Measurements from ENCODE around the gene METAP1D. TPM values are rescaled to one million over a fixed set of nuclear protein-coding genes. Genes with fewer than 3 reads are reported as not detected.

Gene METAP1D
- total RNA-seq, 1 experiment from 2014 or later, result 15.8 TPM

DNA sequence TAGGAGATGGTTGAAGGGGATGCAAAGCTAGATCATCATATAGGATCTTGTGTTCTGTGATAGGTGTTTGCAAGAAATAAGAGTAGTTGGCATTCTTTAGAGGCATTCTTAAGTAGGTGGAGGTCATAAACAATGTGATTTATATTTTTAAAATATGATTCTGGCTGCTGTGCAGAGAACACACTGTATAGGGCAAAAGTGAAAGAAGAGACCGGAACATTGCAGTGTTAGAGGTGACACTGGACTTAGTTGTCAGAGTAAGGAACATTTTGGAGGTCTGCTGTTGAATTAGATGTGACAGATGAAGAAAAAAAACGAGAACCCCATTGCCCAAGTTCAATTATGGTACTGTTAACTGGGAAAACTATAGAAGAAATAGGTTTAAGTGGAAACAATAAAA is 39.8 kb upstream of the METAP1D start:
- POLR2A ChIA-PET, result no interaction called here
- CTCF ChIA-PET, result no interaction called here
- intact Hi-C loops (cut with micrococcal nuclease), result no loop called here

DNA sequence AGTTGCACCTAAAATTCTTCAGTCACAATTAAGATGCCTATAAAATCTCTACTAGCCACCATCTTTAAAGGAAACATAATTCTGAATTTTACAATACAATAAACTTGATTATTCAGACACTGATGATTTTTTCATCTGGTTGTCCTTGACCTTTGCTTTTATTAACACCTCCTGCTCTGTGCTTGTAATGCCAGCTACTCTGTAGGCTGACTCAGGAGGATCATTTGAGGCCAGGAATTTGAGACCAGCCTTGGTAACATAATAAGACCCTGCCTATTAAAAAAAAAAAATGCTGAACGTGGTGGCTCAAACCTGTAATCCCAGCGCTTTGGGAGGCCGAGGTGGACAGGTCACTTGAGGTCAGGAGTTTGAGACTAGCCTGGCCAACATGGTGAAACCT is 39.2 kb upstream of the METAP1D start:
- no peak overlapping the region for H3K9ac ChIP-seq (ENCODE audit: low read length)
- H3K4me1 ChIP-seq (ENCODE audit: control insufficient read depth in 1 of 2, insufficient read depth in 2 of 2, low read length in 2 of 2), result peaks cover 0 to 9% of the 10 kb centered on the region in 2 experiments; a peak in 1 of 4 replicates
- no peaks in the 10 kb centered on the region for H3K9me3 ChIP-seq (ENCODE audit: control insufficient read depth in 1 of 2, insufficient read depth in 1 of 2, low read depth in 1 of 2, low read length in 2 of 2)
- peaks cover 4% of the 10 kb centered on the region; the same call in 1 of the 2 replicates for H4K20me1 ChIP-seq (ENCODE audit: insufficient read depth)
- no peak overlapping the region for H3K4me2 ChIP-seq (ENCODE audit: low read length)
- ChIA-PET RAD21 (ENCODE audit: low non-redundant PET in 1 of 2, low total read pairs in 2 of 2, uncharacterized antibody in 2 of 2, unreplicated experiment in 2 of 2) (no interaction called here), CTCF (no interaction called here), POLR2A (no interaction called here)
- DNase-seq (ENCODE audit: low read depth, low spot score) (no peak), ATAC-seq (no peak)
- no peak overlapping the region for H3K4me3 ChIP-seq (replicated peaks in 1 of 2; ENCODE audit: low read depth in 1 of 2, low read length in 2 of 2)
- BruUV-seq (replicated peaks), result no TSS peak
- no peaks in the 10 kb centered on the region for H3K36me3 ChIP-seq (ENCODE audit: control insufficient read depth in 1 of 2, insufficient read depth in 2 of 2, low read length in 2 of 2)
- no peaks in the 10 kb centered on the region for H3K27me3 ChIP-seq (ENCODE audit: insufficient read depth, low read length)
- no peak overlapping the region for H3K27ac ChIP-seq (ENCODE audit: low read depth, low read length)
- intact Hi-C loops (cut with micrococcal nuclease), result no loop called here
- peaks cover 23% of the 10 kb centered on the region for H3K79me2 ChIP-seq (ENCODE audit: insufficient read depth, low read length)
- H3K9me2 ChIP-seq (ENCODE audit: insufficient read depth), result no peaks in the 10 kb centered on the region
- H2AFZ ChIP-seq (ENCODE audit: low read depth, low read length, poor library complexity, severe bottlenecking), result no peak overlapping the region
- TF ChIP-seq EZH2phosphoT487 (IDR thresholded peaks at IDR 0.05; ENCODE audit: borderline replicate concordance), result no peak
- no peak for TF ChIP-seq ZFX (IDR thresholded peaks at IDR 0.05)
- TF ChIP-seq, protein P1, sequence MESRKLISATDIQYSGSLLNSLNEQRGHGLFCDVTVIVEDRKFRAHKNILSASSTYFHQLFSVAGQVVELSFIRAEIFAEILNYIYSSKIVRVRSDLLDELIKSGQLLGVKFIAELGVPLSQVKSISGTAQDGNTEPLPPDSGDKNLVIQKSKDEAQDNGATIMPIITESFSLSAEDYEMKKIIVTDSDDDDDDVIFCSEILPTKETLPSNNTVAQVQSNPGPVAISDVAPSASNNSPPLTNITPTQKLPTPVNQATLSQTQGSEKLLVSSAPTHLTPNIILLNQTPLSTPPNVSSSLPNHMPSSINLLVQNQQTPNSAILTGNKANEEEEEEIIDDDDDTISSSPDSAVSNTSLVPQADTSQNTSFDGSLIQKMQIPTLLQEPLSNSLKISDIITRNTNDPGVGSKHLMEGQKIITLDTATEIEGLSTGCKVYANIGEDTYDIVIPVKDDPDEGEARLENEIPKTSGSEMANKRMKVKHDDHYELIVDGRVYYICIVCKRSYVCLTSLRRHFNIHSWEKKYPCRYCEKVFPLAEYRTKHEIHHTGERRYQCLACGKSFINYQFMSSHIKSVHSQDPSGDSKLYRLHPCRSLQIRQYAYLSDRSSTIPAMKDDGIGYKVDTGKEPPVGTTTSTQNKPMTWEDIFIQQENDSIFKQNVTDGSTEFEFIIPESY (IDR thresholded peaks at IDR 0.05; ENCODE audit: extremely low read depth, insufficient replicate concordance, low read length), result no peak
- TF ChIP-seq ELF1 (IDR thresholded peaks at IDR 0.05; ENCODE audit: borderline replicate concordance, low read depth), result no peak
- TF ChIP-seq EZH2 (IDR thresholded peaks at IDR 0.05), result no peak
- TF ChIP-seq, protein P2, sequence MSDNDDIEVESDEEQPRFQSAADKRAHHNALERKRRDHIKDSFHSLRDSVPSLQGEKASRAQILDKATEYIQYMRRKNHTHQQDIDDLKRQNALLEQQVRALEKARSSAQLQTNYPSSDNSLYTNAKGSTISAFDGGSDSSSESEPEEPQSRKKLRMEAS (IDR thresholded peaks at IDR 0.05), result no peak
- no peak for TF ChIP-seq POLR2A (IDR thresholded peaks at IDR 0.05; ENCODE audit: borderline replicate concordance, extremely low read depth, insufficient read depth, insufficient read length)
- no peak for TF ChIP-seq RAD21 (IDR thresholded peaks at IDR 0.05; ENCODE audit: low read depth)
- no peak for TF ChIP-seq CBX3 (IDR thresholded peaks at IDR 0.05; ENCODE audit: low read depth)
- no peak for TF ChIP-seq YY1 (IDR thresholded peaks at IDR 0.05; ENCODE audit: extremely low read depth, insufficient replicate concordance, low read depth, low read length)
- TF ChIP-seq SIN3A (IDR thresholded peaks at IDR 0.05; ENCODE audit: low read depth), result no peak
- TF ChIP-seq EGR1 (IDR thresholded peaks at IDR 0.05; ENCODE audit: low read depth), result no peak
- TF ChIP-seq, protein P3, sequence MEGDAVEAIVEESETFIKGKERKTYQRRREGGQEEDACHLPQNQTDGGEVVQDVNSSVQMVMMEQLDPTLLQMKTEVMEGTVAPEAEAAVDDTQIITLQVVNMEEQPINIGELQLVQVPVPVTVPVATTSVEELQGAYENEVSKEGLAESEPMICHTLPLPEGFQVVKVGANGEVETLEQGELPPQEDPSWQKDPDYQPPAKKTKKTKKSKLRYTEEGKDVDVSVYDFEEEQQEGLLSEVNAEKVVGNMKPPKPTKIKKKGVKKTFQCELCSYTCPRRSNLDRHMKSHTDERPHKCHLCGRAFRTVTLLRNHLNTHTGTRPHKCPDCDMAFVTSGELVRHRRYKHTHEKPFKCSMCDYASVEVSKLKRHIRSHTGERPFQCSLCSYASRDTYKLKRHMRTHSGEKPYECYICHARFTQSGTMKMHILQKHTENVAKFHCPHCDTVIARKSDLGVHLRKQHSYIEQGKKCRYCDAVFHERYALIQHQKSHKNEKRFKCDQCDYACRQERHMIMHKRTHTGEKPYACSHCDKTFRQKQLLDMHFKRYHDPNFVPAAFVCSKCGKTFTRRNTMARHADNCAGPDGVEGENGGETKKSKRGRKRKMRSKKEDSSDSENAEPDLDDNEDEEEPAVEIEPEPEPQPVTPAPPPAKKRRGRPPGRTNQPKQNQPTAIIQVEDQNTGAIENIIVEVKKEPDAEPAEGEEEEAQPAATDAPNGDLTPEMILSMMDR (IDR thresholded peaks at IDR 0.05 in 2 of 3, conservative IDR thresholded peaks at IDR 0.05 in 1 of 3; ENCODE audit: borderline replicate concordance in 1 of 3, insufficient read depth in 1 of 3, low read depth in 2 of 3, low read length in 2 of 3), result no peak
- TF ChIP-seq SRF (IDR thresholded peaks at IDR 0.05; ENCODE audit: low read depth), result no peak
- no peak for TF ChIP-seq POLR2AphosphoS5 (IDR thresholded peaks at IDR 0.05; ENCODE audit: low read depth, low read length)

More for the DNA sequence above, 39.8 kb upstream of the METAP1D start:
- Histone ChIP-seq H3K4me1 (ENCODE audit: control insufficient read depth in 1 of 2, insufficient read depth in 2 of 2, low read length in 2 of 2) (peaks cover under 1 to 10% of the 10 kb centered on the region in 2 experiments; a peak in 3 of 4 replicates), H3K4me2 (ENCODE audit: low read length) (no peak overlapping the region), H4K20me1 (ENCODE audit: insufficient read depth) (peaks cover 4% of the 10 kb centered on the region; the same call in 1 of the 2 replicates), H3K27ac (ENCODE audit: low read depth, low read length) (no peak overlapping the region), H3K9ac (ENCODE audit: low read length) (no peak overlapping the region), H3K4me3 (replicated peaks in 1 of 2; ENCODE audit: low read depth in 1 of 2, low read length in 2 of 2) (no peak overlapping the region), H3K9me3 (ENCODE audit: control insufficient read depth in 1 of 2, insufficient read depth in 1 of 2, low read depth in 1 of 2, low read length in 2 of 2) (no peaks in the 10 kb centered on the region), H3K9me2 (ENCODE audit: insufficient read depth) (no peaks in the 10 kb centered on the region), H3K27me3 (ENCODE audit: insufficient read depth, low read length) (no peaks in the 10 kb centered on the region), H3K79me2 (ENCODE audit: insufficient read depth, low read length) (peaks cover 23% of the 10 kb centered on the region), H2AFZ (ENCODE audit: low read depth, low read length, poor library complexity, severe bottlenecking) (no peak overlapping the region), H3K36me3 (ENCODE audit: control insufficient read depth in 1 of 2, insufficient read depth in 2 of 2, low read length in 2 of 2) (no peaks in the 10 kb centered on the region)
- TF ChIP-seq EZH2phosphoT487 (IDR thresholded peaks at IDR 0.05; ENCODE audit: borderline replicate concordance) (no peak), ELF1 (IDR thresholded peaks at IDR 0.05; ENCODE audit: borderline replicate concordance, low read depth) (no peak), CEBPB (IDR thresholded peaks at IDR 0.05; ENCODE audit: low read depth) (no peak), TCF7L2 (IDR thresholded peaks at IDR 0.05; ENCODE audit: borderline replicate concordance, extremely low read depth, insufficient read depth, insufficient read length) (no peak), ZFX (IDR thresholded peaks at IDR 0.05) (no peak), EZH2 (IDR thresholded peaks at IDR 0.05) (no peak), POLR2A (IDR thresholded peaks at IDR 0.05; ENCODE audit: borderline replicate concordance, extremely low read depth, insufficient read depth, insufficient read length) (no peak)
- TF ChIP-seq, protein P4, sequence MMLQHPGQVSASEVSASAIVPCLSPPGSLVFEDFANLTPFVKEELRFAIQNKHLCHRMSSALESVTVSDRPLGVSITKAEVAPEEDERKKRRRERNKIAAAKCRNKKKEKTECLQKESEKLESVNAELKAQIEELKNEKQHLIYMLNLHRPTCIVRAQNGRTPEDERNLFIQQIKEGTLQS (IDR thresholded peaks at IDR 0.05), result no peak
- ATAC-seq (no peak), DNase-seq (ENCODE audit: low read depth, low spot score) (no peak)
- no TSS peak for BruUV-seq (replicated peaks)
- RAD21 ChIA-PET (ENCODE audit: low non-redundant PET in 1 of 2, low total read pairs in 2 of 2, uncharacterized antibody in 2 of 2, unreplicated experiment in 2 of 2), result no interaction called here

Measured in HCT116 (cell line).